Measurements from ENCODE around the gene CARD19. TPM values are rescaled to one million over a fixed set of nuclear protein-coding genes. Genes with fewer than 3 reads are reported as not detected.
"Not testable (repeated sequence)": the region's sequence is repeated elsewhere in the genome, so short reads cannot be mapped to it uniquely, and the experiment has no call there.

CARD19 gene
- total RNA-seq, 1 donor from 2014 or later = 95.7 TPM

DNA sequence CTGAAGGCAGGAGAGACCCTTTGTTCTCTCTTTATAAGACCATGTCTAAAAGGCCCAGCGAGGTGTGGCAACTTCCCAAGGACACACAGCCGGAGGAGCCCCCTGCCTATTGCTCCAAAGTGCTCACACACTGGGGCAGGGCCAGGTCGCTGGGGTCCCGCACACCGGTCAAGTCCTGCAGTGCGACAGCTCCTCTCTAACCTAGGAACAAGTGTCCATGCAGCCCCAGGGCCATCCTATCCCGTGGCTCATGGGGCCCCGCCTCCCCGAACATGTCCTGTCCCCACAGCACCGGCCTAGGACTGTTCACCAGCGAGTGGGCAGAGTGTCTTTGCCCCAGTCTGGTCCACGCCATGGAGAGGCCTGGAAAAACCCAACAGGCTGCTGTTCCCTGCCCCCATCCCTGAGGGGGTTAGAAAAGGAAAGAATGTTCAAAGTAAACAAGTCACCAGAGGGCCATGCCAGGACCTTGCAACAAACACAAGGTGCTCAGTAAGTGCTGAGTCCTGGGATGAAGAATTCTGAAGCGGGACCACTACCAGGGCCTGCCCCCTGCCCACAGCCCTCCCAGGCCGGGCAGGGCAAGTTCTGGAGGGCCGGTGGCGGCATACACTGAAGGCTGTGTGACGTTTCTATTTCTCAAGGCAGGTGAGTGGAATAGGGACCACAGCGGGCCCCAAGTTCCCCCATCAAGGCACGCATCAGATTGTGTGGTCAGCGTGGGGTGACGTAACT is 37.1 kb downstream of the CARD19 start:
- no peak for DNase-seq (ENCODE audit: low read depth, low spot score)

GRCh38 chr9:93133681-93134014 is 37.6 kb downstream of the CARD19 start:
- DNase-seq (ENCODE audit: low read depth, low spot score) = no peak

DNA sequence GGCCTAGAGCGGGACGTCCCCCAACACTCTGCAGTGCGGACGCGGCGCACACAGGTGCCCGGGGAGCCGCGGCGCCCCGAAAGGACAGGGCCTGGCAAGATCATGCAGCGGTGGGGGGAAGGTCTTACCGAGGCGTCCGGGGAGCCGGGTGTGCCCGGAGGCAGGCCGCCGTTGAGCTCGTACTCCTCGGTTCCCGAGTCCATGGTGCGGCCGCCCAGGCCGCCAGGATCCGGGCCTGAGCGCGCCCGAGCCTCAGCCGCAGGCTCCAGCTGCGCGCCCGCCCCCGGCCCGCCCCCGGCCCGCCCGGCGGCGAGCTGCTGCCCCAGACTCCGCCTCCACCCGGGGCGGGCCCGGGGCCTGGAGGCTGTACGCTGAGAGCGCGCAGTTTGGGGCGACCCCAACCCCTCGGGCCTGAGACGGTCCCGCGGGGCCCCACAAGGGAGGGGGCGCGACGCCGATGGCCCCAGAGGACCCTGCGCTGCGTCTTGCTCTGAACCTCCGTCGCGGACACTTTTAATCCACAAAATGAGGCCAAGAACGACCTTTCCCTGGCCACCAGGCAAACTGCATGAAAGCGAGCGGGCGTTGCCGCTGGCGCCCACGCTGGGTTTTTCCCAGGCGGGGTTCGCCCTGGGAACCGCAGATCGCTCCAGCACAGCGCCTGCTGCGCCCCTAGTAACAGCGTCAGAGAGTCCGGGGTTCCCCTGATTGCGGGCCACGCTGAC is 38.2 kb downstream of the CARD19 start, which contains the start of gene NINJ1:
NINJ1 (minus strand) TSS at position 237 of the 725 bp plus-strand sequence; CDS start at position 203, 34 bp downstream.
- no peak for DNase-seq (ENCODE audit: low read depth, low spot score)

DNA sequence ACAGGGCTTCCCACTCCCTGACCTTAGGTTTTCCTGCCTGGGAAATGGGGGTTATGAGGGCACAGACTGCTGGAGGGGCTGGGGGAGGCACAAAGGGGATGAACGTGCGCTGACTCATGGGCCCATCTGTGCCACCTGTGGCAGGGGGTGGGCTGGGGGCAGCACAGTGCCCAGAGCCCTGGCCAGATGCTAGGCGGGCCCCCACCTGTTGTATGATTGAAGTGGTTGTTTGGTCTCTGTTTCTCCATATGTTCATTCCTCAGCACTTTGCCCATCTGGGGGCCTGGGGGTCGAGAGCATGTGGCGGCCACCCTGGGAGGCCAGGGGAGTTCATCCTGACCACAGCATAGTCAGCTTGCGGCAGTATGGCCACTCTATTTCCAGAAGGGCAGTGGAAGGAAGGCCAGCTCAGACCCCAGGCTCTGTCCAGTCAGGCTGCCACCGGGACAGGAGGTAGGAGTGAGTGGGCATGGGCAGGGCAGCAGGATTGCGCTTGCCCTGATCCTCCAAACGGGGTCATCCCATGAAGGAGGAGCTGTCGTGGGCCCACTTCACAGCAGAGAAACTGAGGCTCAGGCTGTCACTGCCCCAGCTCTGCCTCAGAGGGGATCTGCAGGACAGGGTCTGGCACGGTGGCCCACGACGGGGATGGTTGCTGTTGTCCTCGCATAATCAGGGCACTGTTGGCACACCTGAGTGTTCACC is 38.9 kb downstream of the CARD19 start:
- no peak for DNase-seq (ENCODE audit: low read depth, low spot score)

DNA sequence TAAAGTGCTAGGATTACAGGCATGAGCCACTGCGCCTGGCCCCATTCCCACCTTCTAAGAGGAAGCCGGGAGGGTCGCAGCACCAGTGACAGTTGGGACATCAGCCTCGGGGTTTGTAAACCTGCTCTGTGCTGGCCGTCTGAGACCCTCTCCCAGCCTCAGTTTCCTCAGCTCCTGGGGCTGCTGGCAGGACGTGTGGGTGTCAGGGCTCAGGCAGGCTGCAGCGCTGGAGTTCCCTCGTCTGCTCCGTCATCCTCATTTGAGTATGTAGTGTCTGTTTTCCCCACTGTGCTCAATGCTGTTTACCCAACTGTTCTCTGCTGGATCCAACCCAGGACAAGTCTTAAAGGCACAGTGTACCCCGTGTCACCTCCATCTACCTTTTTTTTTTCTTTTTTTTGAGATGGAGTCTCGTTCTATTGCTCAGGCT is 40.0 kb downstream of the CARD19 start:
- DNase-seq (ENCODE audit: low read depth, low spot score) = no peak

- no peak for DNase-seq (ENCODE audit: low read depth, low spot score)
Measured at GRCh38 chr9:93137362-93137761, 41.3 kb downstream of the CARD19 start.

DNA sequence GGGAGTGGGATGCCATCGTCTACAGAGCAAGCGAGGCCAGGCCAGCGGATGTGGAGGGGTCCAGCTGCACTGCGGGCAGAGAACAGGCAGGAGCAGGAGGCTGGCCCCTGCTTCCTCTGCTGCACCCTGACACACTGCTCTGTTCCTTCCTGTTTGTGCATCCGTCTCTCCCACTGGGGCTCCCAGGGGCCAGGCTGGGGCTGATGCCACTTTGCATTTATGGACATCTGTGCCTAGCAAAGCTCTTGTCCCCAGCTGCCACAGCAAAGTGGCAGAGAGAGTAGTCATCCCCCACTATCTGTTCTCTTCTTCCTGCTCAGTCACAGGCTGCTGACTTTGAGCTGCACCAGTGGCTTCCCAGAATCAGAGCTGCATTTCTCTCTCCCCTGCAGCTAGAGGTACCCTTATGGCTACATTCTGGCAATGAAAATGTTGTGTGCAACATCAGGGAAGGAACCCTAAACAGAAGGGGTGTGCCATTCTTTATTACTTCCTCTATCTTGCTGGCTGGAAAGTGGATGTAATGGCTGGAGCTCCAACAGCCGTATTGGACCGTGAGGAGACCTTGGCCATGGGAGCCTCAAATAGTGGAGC is 42.3 kb downstream of the CARD19 start:
- no peak for DNase-seq (ENCODE audit: low read depth, low spot score)

- no peak for DNase-seq (ENCODE audit: low read depth, low spot score)
Measured at GRCh38 chr9:93139365-93140182, 43.6 kb downstream of the CARD19 start.

- DNase-seq (ENCODE audit: low read depth, low spot score) = no peak
Measured at GRCh38 chr9:93141771-93142483, 45.9 kb downstream of the CARD19 start.

DNA sequence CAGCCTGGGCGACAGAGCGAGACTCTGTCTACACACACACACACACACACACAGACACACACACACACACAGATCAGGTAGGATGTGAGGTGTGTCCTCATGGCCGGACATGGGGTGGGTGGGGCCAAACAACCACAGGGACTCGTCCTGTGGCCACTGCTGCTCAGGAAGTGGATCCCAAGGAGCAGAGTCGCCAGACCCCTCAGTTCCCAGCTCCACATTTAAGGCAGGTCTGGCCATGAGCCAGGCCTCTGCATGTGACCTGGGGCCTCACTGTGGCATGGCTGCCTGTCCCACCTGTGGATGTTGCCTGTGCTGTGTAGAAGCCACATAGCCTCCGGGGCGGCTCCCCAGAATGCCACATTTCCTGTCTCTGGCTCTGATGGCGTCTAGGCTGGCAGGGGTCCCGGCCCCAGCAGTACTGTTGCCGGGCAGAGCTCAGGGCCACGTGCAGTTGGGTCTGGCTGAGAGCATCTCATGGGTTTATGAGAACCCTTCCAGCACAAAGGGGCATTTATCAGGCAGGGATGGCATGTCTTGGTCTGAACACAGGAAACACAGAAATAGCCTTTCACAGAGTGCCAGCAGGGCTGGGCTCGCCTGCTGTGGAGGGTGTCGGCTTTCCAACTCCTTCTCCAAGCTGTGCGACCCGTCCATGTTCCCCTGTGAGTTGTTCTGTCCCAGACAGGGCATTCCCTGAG is 48.0 kb downstream of the CARD19 start:
- DNase-seq (ENCODE audit: low read depth, low spot score) = no peak

DNA sequence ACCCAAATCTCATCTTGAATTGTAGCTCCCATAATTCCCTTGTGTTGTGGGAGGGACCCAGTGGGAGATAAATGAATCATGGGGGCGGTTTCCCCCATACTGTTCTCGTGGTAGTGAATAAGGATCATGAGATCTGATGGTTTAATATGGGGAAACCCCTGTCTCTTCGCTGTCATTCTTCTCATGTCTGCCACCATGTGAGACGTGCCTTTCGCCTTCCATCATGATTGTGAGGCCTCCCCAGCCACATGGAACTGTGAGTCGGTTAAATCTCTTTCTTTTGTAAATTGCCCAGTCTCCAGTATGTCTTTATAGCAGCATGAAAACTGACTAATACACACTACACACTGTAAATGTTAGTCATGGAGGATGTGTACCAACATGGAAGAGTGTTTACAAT is 50.7 kb downstream of the CARD19 start:
- not testable (repeated sequence) for DNase-seq (ENCODE audit: low read depth, low spot score)

- no peak for DNase-seq (ENCODE audit: low read depth, low spot score)
Measured at GRCh38 chr9:93147632-93148031, 51.6 kb downstream of the CARD19 start.

GRCh38 chr9:93148721-93149120 is 52.7 kb downstream of the CARD19 start:
- no peak for DNase-seq (ENCODE audit: low read depth, low spot score)

GRCh38 chr9:93149361-93149760 is 53.3 kb downstream of the CARD19 start:
- DNase-seq (ENCODE audit: low read depth, low spot score) = no peak

DNA sequence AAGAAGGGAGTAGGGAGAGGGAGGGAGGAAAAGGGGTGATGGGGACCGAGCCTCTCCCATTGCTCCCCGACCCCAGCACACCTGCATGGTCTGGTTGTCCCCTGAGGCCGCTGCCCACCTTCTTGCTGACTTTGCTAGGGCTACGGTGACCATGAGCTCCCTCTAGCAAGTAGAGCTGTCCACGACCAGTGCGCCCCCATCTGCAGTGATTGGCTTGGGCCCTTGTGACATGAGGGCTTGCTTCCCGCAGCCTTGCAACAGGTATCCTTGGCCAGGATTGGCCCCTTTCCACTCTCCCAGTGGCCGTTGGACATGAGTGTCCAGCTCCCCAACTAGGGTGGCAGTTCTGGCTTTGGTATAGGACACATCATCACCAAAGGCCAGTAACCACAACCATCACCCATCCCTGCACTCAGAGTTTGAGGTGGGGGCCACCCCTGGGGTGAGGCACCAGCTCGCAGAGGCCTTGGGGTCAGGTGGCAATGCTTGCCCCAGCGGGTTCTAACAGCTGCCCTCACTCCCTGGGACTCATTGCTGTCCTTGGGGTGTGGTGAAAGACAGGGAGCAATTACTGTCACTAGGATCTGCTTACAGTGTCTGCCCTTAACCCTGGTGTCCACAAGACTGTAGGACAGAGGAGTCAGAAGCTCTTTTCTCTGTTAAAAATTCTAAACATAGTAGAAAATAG is 55.2 kb downstream of the CARD19 start:
- DNase-seq (ENCODE audit: low read depth, low spot score) = no peak

DNA sequence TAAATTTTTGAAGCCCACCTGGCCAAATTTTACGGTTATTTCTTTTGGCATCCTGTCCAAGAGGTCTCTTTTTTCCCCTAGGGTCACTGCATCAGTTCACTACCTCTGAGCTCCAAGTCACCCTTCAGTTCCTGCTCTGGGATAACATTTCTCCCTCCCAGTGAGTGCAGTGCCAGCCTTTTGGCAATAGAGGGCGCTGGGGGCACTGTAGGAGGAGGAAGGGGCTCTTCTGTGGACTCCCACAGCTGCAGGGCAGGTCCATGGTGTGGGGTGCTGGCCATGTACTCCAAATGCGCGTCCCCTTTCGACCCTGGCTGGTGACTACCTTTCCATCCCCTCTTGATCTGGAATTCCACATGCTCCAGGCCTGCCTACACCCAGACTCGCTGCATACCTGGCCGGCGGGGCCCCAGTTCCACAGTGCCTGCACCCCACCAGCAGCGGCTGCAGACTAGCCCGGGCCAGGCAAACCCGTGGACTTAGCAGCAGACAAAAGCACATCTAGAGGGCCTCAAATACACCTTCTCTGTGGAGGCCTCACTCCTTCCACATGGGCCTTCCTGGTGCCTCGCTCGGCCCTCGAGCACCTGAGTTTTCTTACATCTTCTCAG is 58.4 kb downstream of the CARD19 start:
- DNase-seq (ENCODE audit: low read depth, low spot score) = no peak

- no peak for DNase-seq (ENCODE audit: low read depth, low spot score)
Measured at GRCh38 chr9:93155716-93156474, 59.9 kb downstream of the CARD19 start.

GRCh38 chr9:93156475-93157008 is 60.5 kb downstream of the CARD19 start:
- DNase-seq (ENCODE audit: low read depth, low spot score) = no peak
